ENCODE measurements around the gene FBXO10.
A peak's percentile ranks its signal among the peaks of the same experiment; 100 is the strongest.
"Not testable (repeated sequence)": the region's sequence is repeated elsewhere in the genome, so short reads cannot be mapped to it uniquely, and the experiment has no call there.

FBXO10 gene

DNA sequence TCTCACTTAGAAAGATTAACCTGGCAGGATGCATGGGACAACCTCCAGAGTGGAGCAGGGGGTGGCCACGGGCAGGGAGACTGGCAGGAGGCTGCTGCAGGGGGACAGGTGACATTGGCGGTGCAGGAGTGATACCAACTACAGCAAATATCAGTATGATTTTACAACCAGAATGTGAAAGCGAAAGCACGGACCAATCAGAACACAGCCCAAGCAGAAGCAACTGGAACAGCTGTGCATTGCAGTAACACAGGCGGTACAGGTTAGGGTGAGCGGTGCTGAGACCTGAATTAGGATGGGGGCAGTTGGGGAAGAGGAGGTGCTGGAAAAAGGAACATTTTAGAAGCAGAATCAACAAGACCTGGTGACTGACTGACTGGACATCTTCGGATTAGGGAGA lies 61.2 kb downstream of the FBXO10 start:
- H3K36me3 Mint-ChIP-seq (ENCODE audit: insufficient read depth): peaks cover 10% of the 10 kb centered on the region
- no peaks in the 10 kb centered on the region for H3K9me3 Mint-ChIP-seq
- peaks cover 13% of the 10 kb centered on the region for H3K4me1 Mint-ChIP-seq
- H3K4me3 Mint-ChIP-seq: no peak overlapping the region
- no peak overlapping the region for H3K27ac Mint-ChIP-seq (ENCODE audit: low read depth)
- DNase-seq (ENCODE audit: low spot score in 2 of 2): no peak
- ATAC-seq (replicated peaks; ENCODE audit: extremely low read depth, poor library complexity, severe bottlenecking): no peak
- no peaks in the 10 kb centered on the region for H3K27me3 Mint-ChIP-seq

DNA sequence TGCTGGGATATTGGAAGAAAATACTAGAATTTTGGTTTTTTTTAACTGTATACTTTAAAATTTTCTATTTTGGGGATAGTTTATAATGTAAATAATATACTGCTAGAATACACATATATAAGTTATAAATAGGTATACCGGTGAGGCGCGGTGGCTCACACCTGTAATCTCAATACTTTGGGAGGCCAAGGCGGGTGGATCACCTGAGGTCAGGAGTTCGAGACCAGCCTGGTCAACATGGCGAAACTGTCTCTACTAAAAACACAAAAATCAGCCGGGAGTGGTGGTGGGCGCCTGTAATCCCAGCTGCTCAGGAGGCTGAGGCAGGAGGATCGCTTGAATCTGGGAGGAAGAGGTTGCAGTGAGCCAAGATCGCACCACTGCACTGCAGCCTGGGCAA lies 61.8 kb downstream of the FBXO10 start:
- peaks cover 10% of the 10 kb centered on the region for H3K36me3 Mint-ChIP-seq (ENCODE audit: insufficient read depth)
- H3K27me3 Mint-ChIP-seq; DNase-seq (ENCODE audit: low spot score in 2 of 2); ATAC-seq (replicated peaks; ENCODE audit: extremely low read depth, poor library complexity, severe bottlenecking); H3K4me3 Mint-ChIP-seq; H3K9me3 Mint-ChIP-seq; H3K27ac Mint-ChIP-seq (ENCODE audit: low read depth): not testable (repeated sequence)
- peaks cover 13% of the 10 kb centered on the region for H3K4me1 Mint-ChIP-seq

DNA sequence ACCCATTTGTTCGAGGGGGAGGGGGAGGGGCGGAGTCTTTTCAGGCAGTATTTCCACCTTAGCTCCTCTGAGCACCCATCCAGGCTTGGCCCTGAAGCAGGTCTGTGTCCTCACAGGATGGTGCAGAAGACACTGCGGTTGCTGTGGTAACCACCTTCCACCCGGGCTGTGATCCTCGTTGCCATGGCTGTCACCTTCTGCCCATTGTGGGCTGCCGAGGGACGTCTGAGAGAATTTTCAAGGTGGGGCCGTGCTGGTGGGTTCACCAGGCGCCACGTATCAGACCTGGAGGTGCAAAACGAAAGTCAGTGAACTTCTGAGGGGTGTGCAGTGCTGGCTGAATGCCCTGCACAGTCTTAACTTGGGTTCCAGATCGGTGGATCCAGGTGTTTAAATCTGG lies 63.7 kb downstream of the FBXO10 start:
- DNase-seq (ENCODE audit: low spot score in 2 of 2) (peak; percentile 40 to 68), ATAC-seq (replicated peaks; ENCODE audit: extremely low read depth, poor library complexity, severe bottlenecking) (peak; percentile 94)
- H3K36me3 Mint-ChIP-seq (ENCODE audit: insufficient read depth): peaks cover 8% of the 10 kb centered on the region
- H3K27me3 Mint-ChIP-seq: no peaks in the 10 kb centered on the region
- H3K4me1 Mint-ChIP-seq: peaks cover 13% of the 10 kb centered on the region
- H3K4me3 Mint-ChIP-seq: peak overlapping the region; percentile 27
- peak overlapping the region; percentile 15 for H3K27ac Mint-ChIP-seq (ENCODE audit: low read depth)
- no peaks in the 10 kb centered on the region for H3K9me3 Mint-ChIP-seq

DNA sequence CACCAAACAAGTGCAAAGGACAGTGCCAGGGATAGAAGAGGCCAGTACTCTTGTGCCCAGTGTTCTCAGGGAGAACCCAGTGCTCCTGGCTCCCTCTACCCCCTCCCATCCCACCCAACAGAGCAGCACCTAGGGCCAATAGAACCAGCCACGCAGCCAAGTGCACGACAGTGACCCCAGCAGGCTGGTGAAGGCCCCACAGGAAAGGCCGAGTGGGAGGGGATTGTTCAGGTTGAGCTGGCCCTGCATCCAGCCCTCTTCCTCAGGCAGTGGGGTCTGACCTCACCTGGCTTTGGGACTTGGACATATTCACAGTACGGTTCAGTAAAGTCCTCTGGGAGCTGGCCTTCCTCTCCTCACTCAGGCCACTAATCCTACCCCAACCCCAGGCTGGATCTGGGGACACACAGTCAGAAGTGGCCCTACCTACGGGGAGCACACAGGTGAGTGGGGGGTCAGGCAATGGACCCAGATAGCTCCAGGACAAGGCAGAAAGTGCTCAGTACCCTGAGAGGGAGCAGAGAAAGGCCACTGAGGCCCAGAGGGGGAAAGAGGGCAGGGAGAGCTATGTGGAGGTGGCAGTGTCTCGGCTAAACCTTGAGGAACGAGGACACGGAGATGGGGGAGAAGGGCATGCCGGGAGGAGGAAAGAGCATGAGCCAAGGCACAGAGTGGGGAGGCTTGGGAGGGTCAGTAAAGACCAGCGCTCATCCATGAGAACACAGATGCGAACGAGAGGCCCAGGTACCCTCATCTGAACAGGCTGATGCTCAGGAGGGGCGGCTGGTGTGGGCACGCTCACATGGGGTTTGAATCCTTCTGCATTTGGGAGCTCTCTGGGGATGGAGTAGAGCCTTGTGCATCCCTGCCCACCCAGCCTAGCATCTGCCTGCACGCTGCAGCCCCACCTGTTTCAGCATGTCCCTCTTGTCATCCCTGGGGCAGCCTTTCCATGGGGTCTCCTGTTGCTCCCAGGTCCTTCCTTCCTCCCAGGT lies 64.9 kb downstream of the FBXO10 start:
- DNase-seq (ENCODE audit: low spot score in 2 of 2) (no peak), ATAC-seq (replicated peaks; ENCODE audit: extremely low read depth, poor library complexity, severe bottlenecking) (no peak)
- H3K27ac Mint-ChIP-seq (ENCODE audit: low read depth): peak overlapping the region; percentile 15
- no peaks in the 10 kb centered on the region for H3K9me3 Mint-ChIP-seq
- peaks cover 8% of the 10 kb centered on the region for H3K36me3 Mint-ChIP-seq (ENCODE audit: insufficient read depth)
- no peaks in the 10 kb centered on the region for H3K27me3 Mint-ChIP-seq
- no peak overlapping the region for H3K4me3 Mint-ChIP-seq
- H3K4me1 Mint-ChIP-seq: peaks cover 13% of the 10 kb centered on the region

DNA sequence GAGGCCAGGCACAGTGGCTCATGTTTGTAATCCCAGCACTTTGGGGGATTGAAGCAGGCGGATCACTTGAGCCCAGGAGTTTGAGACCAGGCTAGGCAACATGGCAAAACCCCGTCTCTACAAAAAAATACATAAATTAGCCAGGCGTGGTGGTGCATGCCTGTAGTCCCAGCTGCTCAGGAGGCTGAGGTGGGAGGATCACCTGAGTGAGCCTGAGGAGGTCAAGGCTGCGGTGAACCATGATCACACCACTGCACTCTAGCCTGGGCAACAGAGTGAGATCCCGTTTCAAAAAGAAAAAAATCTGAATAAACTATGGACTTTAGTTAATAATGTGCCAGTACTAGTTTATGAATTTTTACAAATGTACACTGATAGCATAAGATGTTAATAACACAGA lies 66.1 kb downstream of the FBXO10 start:
- H3K4me3 Mint-ChIP-seq; H3K27ac Mint-ChIP-seq (ENCODE audit: low read depth); H3K9me3 Mint-ChIP-seq; DNase-seq (ENCODE audit: low spot score in 2 of 2); ATAC-seq (replicated peaks; ENCODE audit: extremely low read depth, poor library complexity, severe bottlenecking); H3K36me3 Mint-ChIP-seq (ENCODE audit: insufficient read depth); H3K27me3 Mint-ChIP-seq: not testable (repeated sequence)
- H3K4me1 Mint-ChIP-seq: peaks cover 13% of the 10 kb centered on the region

DNA sequence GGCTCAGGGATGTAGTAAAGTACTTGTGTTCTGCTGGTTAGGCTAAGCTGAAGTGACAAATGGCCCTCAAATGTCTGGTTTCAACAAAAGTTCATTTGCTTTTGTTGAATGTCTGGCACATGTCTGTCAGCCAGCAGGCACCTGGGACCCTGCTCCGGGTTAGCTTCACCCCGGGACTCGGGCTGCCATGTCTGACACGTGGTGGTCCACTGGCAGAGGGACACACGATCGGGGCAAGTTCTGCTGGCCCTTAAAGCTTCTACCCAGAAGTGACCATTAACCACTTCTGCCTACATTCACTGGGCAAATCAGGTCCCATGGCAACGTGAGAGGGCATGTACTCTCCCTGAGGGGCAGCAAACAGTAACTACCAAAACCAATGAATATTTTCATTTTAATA lies 66.6 kb downstream of the FBXO10 start:
- Mint-ChIP-seq H3K27me3 (no peaks in the 10 kb centered on the region), H3K9me3 (no peaks in the 10 kb centered on the region), H3K36me3 (ENCODE audit: insufficient read depth) (peaks cover 6% of the 10 kb centered on the region), H3K27ac (ENCODE audit: low read depth) (no peak overlapping the region), H3K4me1 (peaks cover 13% of the 10 kb centered on the region), H3K4me3 (no peak overlapping the region)
- DNase-seq (ENCODE audit: low spot score in 2 of 2): no peak
- ATAC-seq (replicated peaks; ENCODE audit: extremely low read depth, poor library complexity, severe bottlenecking): no peak

DNA sequence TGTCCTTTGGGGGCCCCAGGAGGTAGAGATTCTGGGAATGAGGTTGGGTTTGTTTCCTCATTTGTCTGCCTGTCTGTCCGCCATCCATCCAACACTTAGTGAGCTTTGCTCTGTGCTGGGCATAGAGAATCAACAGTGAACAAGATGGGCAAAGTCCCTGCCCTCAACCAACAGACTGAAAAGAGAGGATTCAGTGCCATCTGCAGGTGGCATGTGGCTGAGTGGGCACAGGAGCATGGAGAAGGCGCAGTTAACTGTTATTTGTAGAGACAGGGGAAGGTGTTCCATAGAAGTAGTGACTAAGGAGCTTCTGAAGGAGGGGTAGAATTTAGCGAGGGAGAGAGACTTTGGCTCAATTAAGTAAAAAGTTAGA lies 67.4 kb downstream of the FBXO10 start:
- Mint-ChIP-seq H3K27ac (ENCODE audit: low read depth) (no peak overlapping the region), H3K4me1 (peaks cover 16% of the 10 kb centered on the region)
- no peak for DNase-seq (ENCODE audit: low spot score in 2 of 2)

DNA sequence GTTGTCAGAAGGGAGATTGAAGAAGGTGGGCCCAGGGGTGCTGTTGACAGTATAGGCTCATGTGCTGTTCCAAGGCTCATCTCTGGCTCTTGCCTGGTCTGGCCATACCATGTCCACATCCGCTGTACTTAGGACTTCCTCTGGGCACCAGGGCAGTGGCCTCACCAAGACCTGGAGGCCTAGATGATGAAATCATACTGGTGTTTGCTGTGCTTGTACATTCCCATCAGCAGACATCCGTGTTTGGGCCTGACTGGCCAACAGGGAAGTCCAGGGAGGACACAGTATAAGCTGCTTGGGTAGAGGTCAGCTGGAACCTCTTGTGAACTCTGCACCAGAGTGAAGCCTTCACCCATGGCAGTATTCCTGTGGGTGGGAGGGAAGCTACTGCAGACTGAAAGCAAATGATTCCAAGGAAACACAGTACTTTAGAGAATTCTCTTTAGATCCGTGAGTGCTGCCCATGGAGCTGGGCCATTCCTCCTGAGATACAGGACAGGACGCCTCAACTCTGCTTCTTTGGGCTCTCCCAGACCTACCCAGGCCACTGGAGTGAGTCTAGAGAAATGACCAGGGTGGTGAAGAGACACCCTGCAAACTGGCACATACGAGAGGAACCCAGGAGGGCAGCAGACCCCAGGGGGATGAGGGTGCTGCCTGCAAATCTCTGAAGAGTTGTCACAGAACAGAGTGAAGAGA lies 67.9 kb downstream of the FBXO10 start:
- Mint-ChIP-seq H3K27ac (ENCODE audit: low read depth) (no peak overlapping the region), H3K27me3 (no peaks in the 10 kb centered on the region), H3K4me1 (peaks cover 22% of the 10 kb centered on the region), H3K36me3 (ENCODE audit: insufficient read depth) (peaks cover 9% of the 10 kb centered on the region), H3K4me3 (no peak overlapping the region), H3K9me3 (no peaks in the 10 kb centered on the region)
- DNase-seq (ENCODE audit: low spot score in 2 of 2): no peak
- no peak for ATAC-seq (replicated peaks; ENCODE audit: extremely low read depth, poor library complexity, severe bottlenecking)

More for the DNA sequence above, 67.4 kb downstream of the FBXO10 start:
- Mint-ChIP-seq H3K9me3 (no peaks in the 10 kb centered on the region), H3K36me3 (ENCODE audit: insufficient read depth) (peaks cover 6% of the 10 kb centered on the region), H3K4me3 (no peak overlapping the region), H3K27me3 (no peaks in the 10 kb centered on the region)
- ATAC-seq (replicated peaks; ENCODE audit: extremely low read depth, poor library complexity, severe bottlenecking): no peak

DNA sequence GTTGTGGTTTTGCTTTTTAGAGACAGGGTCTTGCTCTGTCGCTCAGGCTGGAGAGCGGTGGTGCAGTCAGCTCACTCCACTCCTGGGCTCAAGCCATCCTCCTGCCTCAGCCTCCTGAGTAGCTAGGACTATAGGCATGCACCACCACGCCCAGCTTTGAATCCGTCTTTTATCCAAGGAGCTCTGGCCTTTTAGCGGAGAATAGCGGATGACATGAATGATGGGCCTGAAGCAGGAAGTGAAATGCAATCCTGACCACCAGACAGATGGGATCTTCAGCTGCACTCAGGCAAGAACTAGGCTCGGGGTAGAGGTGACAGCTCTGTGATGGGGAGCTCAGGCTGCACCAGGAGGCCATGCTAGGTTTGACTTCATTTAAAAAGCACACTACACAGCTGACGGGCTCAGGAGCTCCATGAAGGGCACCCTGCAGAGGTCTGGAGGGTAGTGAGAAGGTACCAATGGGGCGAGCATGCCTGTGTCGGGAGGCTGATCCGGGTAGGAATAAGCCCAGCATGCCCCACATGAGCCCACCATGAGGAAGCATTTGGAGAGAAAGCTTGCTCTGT lies 68.5 kb downstream of the FBXO10 start:
- H3K36me3 Mint-ChIP-seq (ENCODE audit: insufficient read depth): peaks cover 15% of the 10 kb centered on the region
- DNase-seq (ENCODE audit: low spot score in 2 of 2) (no peak), ATAC-seq (replicated peaks; ENCODE audit: extremely low read depth, poor library complexity, severe bottlenecking) (no peak)
- no peak overlapping the region for H3K27ac Mint-ChIP-seq (ENCODE audit: low read depth)
- H3K27me3 Mint-ChIP-seq: no peaks in the 10 kb centered on the region
- no peaks in the 10 kb centered on the region for H3K9me3 Mint-ChIP-seq
- H3K4me3 Mint-ChIP-seq: no peak overlapping the region
- peaks cover 21% of the 10 kb centered on the region for H3K4me1 Mint-ChIP-seq

DNA sequence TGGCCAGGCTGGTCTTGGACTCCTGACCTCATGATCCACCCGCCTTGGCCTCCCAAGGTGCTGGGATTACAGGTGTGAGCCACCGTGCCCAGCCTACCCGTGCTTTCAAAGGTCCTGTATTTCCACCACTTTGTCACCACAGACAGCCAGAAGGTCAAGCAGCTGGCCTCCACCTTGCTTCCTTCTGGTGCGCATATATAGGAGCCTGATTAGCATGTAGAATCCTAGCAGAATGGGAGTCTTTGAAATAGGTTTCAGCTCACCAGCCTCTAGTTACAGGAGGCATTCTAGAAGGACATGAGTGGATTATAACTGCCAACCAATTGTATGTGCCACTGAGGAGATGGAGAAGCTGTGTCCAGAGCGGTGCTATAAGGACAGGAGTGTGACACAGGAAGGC lies 71.6 kb downstream of the FBXO10 start:
- Mint-ChIP-seq H3K27ac (ENCODE audit: low read depth) (peak overlapping the region; percentile 32), H3K4me3 (no peak overlapping the region), H3K4me1 (peaks cover 14% of the 10 kb centered on the region), H3K36me3 (ENCODE audit: insufficient read depth) (peaks cover 33% of the 10 kb centered on the region), H3K27me3 (no peaks in the 10 kb centered on the region), H3K9me3 (no peaks in the 10 kb centered on the region)
- no peak for DNase-seq (ENCODE audit: low spot score in 2 of 2)
- no peak for ATAC-seq (replicated peaks; ENCODE audit: extremely low read depth, poor library complexity, severe bottlenecking)

DNA sequence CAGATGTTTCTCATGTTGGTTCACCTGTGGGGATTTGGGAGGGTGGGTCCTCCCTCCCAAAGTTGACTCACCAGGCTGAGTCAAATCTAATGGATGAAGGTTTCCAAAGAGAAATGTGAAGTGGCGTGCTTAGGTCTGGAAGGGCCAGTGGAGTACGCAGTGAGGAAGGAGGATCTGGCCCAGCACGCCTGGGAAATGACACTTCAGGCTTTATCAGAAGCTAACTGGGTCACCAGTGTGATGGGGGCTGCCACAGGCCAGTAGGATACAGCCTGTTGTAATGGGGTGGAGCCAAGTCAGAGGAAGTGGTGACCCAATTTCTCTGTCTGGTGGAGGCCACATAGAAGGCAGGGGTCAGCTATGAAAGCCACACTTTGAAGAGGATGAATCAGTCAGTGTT lies 72.4 kb downstream of the FBXO10 start:
- ATAC-seq (replicated peaks; ENCODE audit: extremely low read depth, poor library complexity, severe bottlenecking) (peak; percentile 69), DNase-seq (ENCODE audit: low spot score in 2 of 2) (no peak)
- H3K27ac Mint-ChIP-seq (ENCODE audit: low read depth): peak overlapping the region; percentile 32
- H3K9me3 Mint-ChIP-seq: no peaks in the 10 kb centered on the region
- H3K4me1 Mint-ChIP-seq: peaks cover 14% of the 10 kb centered on the region
- H3K4me3 Mint-ChIP-seq: no peak overlapping the region
- H3K27me3 Mint-ChIP-seq: no peaks in the 10 kb centered on the region
- peaks cover 33% of the 10 kb centered on the region for H3K36me3 Mint-ChIP-seq (ENCODE audit: insufficient read depth)

DNA sequence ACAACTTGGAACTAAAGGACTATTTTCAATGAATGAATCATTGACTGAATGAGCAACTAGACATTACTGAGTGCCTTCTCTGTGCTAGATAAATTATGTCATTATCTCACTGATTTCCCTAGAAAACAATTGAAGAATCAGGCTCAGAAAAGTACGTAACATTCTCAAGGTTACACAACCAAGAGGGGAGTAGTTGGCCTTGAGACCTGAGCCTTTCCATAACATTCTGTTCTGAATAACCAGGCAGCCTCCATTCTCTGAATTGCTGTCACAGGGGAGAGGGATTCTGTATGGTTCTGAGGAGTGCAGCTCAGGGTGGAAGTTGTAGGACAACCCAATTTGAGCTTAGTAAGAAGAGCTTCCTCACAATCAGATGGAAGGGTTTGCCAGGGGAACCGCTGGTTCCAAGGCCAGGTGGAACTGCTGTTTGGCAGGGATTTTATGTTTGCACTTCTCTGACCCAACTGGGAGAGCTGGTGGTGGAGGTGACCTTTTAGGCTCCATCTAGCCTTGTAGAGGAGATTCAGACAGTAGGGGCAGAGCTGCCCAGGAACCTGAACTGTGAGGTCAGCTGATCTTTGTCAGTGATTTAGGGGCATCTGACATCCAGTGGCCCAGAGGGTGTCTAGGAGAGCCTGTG lies 74.1 kb downstream of the FBXO10 start:
- no peaks in the 10 kb centered on the region for H3K9me3 Mint-ChIP-seq
- DNase-seq (ENCODE audit: low spot score in 2 of 2) (no peak), ATAC-seq (replicated peaks; ENCODE audit: extremely low read depth, poor library complexity, severe bottlenecking) (no peak)
- peaks cover 33% of the 10 kb centered on the region for H3K36me3 Mint-ChIP-seq (ENCODE audit: insufficient read depth)
- H3K4me3 Mint-ChIP-seq: no peak overlapping the region
- no peak overlapping the region for H3K27ac Mint-ChIP-seq (ENCODE audit: low read depth)
- peaks cover 14% of the 10 kb centered on the region for H3K4me1 Mint-ChIP-seq
- no peaks in the 10 kb centered on the region for H3K27me3 Mint-ChIP-seq

Data from central memory CD8-positive, alpha-beta T cell (primary cell).